Breast epithelium (tissue), 4 donors: ENCODE results near the gene CWC25. TPM values are rescaled to one million over a fixed set of nuclear protein-coding genes. Genes with fewer than 3 reads are reported as not detected.

ENCODE experiments used
- DNase-seq, 2 donors: peaks; one replicate each; pipeline ENCODE4 v3.0.0-alpha.2; 2019; ENCODE audit warnings: low spot score in 2 of 2
- H3K27ac ChIP-seq, 2 donors: fragments of 200-600 bp; sonication (generic) in 1 of 2; one replicate each; pipeline ENCODE4 v1.5.1; 2016 to 2019; ENCODE audit warnings: mild to moderate bottlenecking in 1 of 2
- H3K27me3 ChIP-seq, 2 donors: fragments of 200-600 bp; sonication (generic) in 1 of 2; one replicate each; pipeline versions ENCODE4 v1.5.1 to v1.6.0; 2017 to 2019; ENCODE audit warnings: control low read depth in 1 of 2, mild to moderate bottlenecking in 1 of 2
- H3K36me3 ChIP-seq: fragments of 200-600 bp; one replicate; pipeline ENCODE4 v1.5.1; 2019
- H3K4me1 ChIP-seq, 2 donors: fragments of 200-600 bp; sonication (generic); one replicate each; pipeline ENCODE4 v1.5.1; 2016 to 2019; ENCODE audit warnings: control low read depth in 1 of 2
- H3K4me3 ChIP-seq, 3 donors: fragments of 200-600 bp; sonication (generic); 1 replicate in 2 of 3; 2 replicates in 1 of 3; pipeline ENCODE4 v1.5.1; 2016 to 2019; ENCODE audit warnings: mild to moderate bottlenecking in 3 of 3, moderate library complexity in 2 of 3
- H3K9me3 ChIP-seq, 2 donors: fragments of 200-600 bp; sonication (generic) in 1 of 2; one replicate each; pipeline ENCODE4 v1.5.1; 2016 to 2019; ENCODE audit warnings: control low read depth in 1 of 2
- POLR2A ChIP-seq: fragments of 450-650 bp; IDR thresholded peaks from one replicate; pipeline ENCODE4 v1.6.1; 2016; ENCODE audit warnings: antibody characterized with exemption, mild to moderate bottlenecking, moderate library complexity
- POLR2AphosphoS5 ChIP-seq, 3 donors: sonication (generic); formaldehyde crosslinking; IDR thresholded peaks; one replicate each; pipeline ENCODE4 v1.6.1; 2017; ENCODE audit warnings: antibody characterized with exemption in 3 of 3
- intact Hi-C: fragments of 100-400 bp; cut with DNase I; formaldehyde crosslinking; loops from one replicate; pipeline ENCODE4 v1.15.1; 2023; ENCODE audit warnings: low total_unique reads
- total RNA-seq, 3 donors: library from RNA; depleted of rRNA; stranded (reverse); fragments of >200 nt; gene quantifications; one replicate each; pipeline ENCODE4 v1.1.0, GENCODE V29; 2016
- TF ChIP-seq, protein P1 (sequence below), 3 donors: fragments of 450-650 bp; IDR thresholded peaks; one replicate each; pipeline ENCODE4 v1.5.1; 2016 to 2017; ENCODE audit warnings: antibody characterized with exemption in 3 of 3, mild to moderate bottlenecking in 3 of 3, moderate library complexity in 3 of 3

The CWC25 gene
- total RNA-seq, 3 donors from 2014 or later: 22.1 to 42.0 (median 28.2) TPM

- H3K27me3 ChIP-seq: no peaks in the 10 kb centered on the region
- no peaks in the 10 kb centered on the region for H3K9me3 ChIP-seq
- H3K36me3 ChIP-seq: peaks cover 4% of the 10 kb centered on the region
- no peak overlapping the region for H3K4me3 ChIP-seq
- DNase-seq: no peak
- no peaks in the 10 kb centered on the region for H3K4me1 ChIP-seq
- H3K27ac ChIP-seq: no peak overlapping the region
- TF ChIP-seq POLR2A (no peak), POLR2AphosphoS5 (IDR thresholded peaks at IDR 0.05) (no peak)
- TF ChIP-seq, protein P1, sequence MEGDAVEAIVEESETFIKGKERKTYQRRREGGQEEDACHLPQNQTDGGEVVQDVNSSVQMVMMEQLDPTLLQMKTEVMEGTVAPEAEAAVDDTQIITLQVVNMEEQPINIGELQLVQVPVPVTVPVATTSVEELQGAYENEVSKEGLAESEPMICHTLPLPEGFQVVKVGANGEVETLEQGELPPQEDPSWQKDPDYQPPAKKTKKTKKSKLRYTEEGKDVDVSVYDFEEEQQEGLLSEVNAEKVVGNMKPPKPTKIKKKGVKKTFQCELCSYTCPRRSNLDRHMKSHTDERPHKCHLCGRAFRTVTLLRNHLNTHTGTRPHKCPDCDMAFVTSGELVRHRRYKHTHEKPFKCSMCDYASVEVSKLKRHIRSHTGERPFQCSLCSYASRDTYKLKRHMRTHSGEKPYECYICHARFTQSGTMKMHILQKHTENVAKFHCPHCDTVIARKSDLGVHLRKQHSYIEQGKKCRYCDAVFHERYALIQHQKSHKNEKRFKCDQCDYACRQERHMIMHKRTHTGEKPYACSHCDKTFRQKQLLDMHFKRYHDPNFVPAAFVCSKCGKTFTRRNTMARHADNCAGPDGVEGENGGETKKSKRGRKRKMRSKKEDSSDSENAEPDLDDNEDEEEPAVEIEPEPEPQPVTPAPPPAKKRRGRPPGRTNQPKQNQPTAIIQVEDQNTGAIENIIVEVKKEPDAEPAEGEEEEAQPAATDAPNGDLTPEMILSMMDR (IDR thresholded peaks at IDR 0.05): no peak
- intact Hi-C loops: no loop called here
These were observed 63.5 kb downstream of the CWC25 start for GRCh38 chr17:38761612-38762011.

DNA sequence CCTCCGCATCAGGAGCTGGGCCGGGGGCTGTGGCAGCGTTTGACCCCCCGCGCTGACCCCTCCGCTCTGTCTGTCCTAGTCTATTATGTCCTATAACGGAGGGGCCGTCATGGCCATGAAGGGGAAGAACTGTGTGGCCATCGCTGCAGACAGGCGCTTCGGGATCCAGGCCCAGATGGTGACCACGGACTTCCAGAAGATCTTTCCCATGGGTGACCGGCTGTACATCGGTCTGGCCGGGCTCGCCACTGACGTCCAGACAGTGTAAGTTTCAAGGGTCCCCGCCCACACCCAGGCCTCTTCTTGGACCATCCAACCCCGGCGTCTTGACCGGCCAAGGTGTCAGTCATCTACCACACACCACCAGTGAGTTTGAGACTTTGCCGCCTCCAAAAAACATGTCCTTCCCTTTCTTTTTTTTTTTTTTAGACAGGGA lies 72.0 kb downstream of the CWC25 start:
- no peaks in the 10 kb centered on the region for H3K9me3 ChIP-seq
- DNase-seq: no peak
- H3K36me3 ChIP-seq: no peaks in the 10 kb centered on the region
- H3K4me3 ChIP-seq: peak overlapping the region; percentile 84 to 96 (median 91)
- TF ChIP-seq POLR2AphosphoS5 (IDR thresholded peaks at IDR 0.05): no peak
- H3K27ac ChIP-seq: peak overlapping the region; percentile 79 to 94
- no peaks in the 10 kb centered on the region for H3K27me3 ChIP-seq
- intact Hi-C loops: no loop called here
- H3K4me1 ChIP-seq: peaks cover 0 to 13% of the 10 kb centered on the region in 2 donors

GRCh38 chr17:38752308-38753070 lies 72.6 kb downstream of the CWC25 start, which contains the start of gene PSMB3:
TSS of gene PSMB3 (plus strand) at chr17:38752741. CDS start at chr17:38752827, 86 bp downstream.
- Histone ChIP-seq H3K27ac (peak within 1 kb of the TSS; percentile 79 to 94), H3K36me3 (no peaks in the 10 kb centered on the region), H3K27me3 (no peaks in the 10 kb centered on the region), H3K9me3 (no peaks in the 10 kb centered on the region), H3K4me3 (peak within 1 kb of the TSS; percentile 84 to 96 (median 91)), H3K4me1 (peaks cover 0 to 13% of the 10 kb centered on the region in 2 donors)
- peak; percentile 96 to 99 for DNase-seq
- TF ChIP-seq, protein P1 (IDR thresholded peaks at IDR 0.05): peak in 1 of 3 donors; percentile 7
- TF ChIP-seq POLR2AphosphoS5 (IDR thresholded peaks at IDR 0.05) (peak; percentile 50 to 80 (median 62)), POLR2A (no peak)
- intact Hi-C loops: no loop called here

- Histone ChIP-seq H3K9me3 (no peaks in the 10 kb centered on the region), H3K36me3 (no peaks in the 10 kb centered on the region), H3K27ac (peak overlapping the region; percentile 79 to 94), H3K4me1 (peaks cover 0 to 17% of the 10 kb centered on the region in 2 donors), H3K27me3 (no peaks in the 10 kb centered on the region), H3K4me3 (peak overlapping the region; percentile 84 to 96 (median 91))
- intact Hi-C loops: no loop called here
- peak; percentile 78 to 88 for DNase-seq
- TF ChIP-seq POLR2AphosphoS5 (IDR thresholded peaks at IDR 0.05): peak; percentile 60 to 87 (median 69)
- TF ChIP-seq, protein P1 (IDR thresholded peaks at IDR 0.05): no peak
These were observed 73.3 kb downstream of the CWC25 start for GRCh38 chr17:38751808-38752307.

GRCh38 chr17:38751144-38751807 lies 73.8 kb downstream of the CWC25 start:
- intact Hi-C loops: no loop called here
- H3K4me3 ChIP-seq: peak overlapping the region; percentile 84 to 96 (median 91)
- no peaks in the 10 kb centered on the region for H3K27me3 ChIP-seq
- H3K4me1 ChIP-seq: peaks cover under 1 to 22% of the 10 kb centered on the region in 2 donors
- no peaks in the 10 kb centered on the region for H3K9me3 ChIP-seq
- TF ChIP-seq POLR2AphosphoS5 (IDR thresholded peaks at IDR 0.05) (no peak), POLR2A (no peak)
- TF ChIP-seq, protein P1 (IDR thresholded peaks at IDR 0.05): no peak
- H3K36me3 ChIP-seq: no peaks in the 10 kb centered on the region
- DNase-seq: no peak
- H3K27ac ChIP-seq: peak overlapping the region; percentile 79 to 94

Other genes starting within 250 kb of the CWC25 start
- 10 to 100 TPM in 1 of 3 donors, 1 to 10 TPM in 2; 4.2 to 10.8 (median 8.8) TPM for gene SRCIN1, start 219.4 kb downstream of the CWC25 start, total RNA-seq
- 1 to 10 TPM; 2.0 to 2.1 (median 2.0) TPM for gene EPOP, start 150.4 kb downstream of the CWC25 start, total RNA-seq
- gene MLLT6, start 120.0 kb downstream of the CWC25 start, total RNA-seq: 100 to 1,000 TPM in 1 of 3 donors, 10 to 100 TPM in 2; 41.9 to 101 (median 90.5) TPM
- gene CISD3, start 95.0 kb downstream of the CWC25 start, total RNA-seq: 10 to 100 TPM in 2 of 3 donors, 1 to 10 TPM in 1; 8.9 to 15.0 (median 12.5) TPM
- gene PCGF2, start 77.0 kb downstream of the CWC25 start, total RNA-seq: 1 to 10 TPM; 6.4 to 9.5 (median 9.3) TPM
- 100 to 1,000 TPM; 132 to 214 (median 167) TPM for gene PSMB3, start 72.6 kb downstream of the CWC25 start, total RNA-seq
- gene PIP4K2B, start 25.8 kb downstream of the CWC25 start, total RNA-seq: 10 to 100 TPM; 43.0 to 52.8 (median 43.6) TPM
- 1,000 to 10,000 TPM; 1,871 to 2,586 (median 2,024) TPM for gene RPL23, start 28.4 kb upstream of the CWC25 start, total RNA-seq
- gene LASP1, start 44.7 kb upstream of the CWC25 start, total RNA-seq: 100 to 1,000 TPM in 1 of 3 donors, 10 to 100 TPM in 2; 88.7 to 145 (median 92.8) TPM
- gene FBXO47, start 142.1 kb upstream of the CWC25 start, total RNA-seq: not detected